ENCODE data around the gene TFF1. TPM values are rescaled to one million over a fixed set of nuclear protein-coding genes. Genes with fewer than 3 reads are reported as not detected.

The TFF1 gene
- total RNA-seq, 1 donor from 2014 or later: not detected

DNA sequence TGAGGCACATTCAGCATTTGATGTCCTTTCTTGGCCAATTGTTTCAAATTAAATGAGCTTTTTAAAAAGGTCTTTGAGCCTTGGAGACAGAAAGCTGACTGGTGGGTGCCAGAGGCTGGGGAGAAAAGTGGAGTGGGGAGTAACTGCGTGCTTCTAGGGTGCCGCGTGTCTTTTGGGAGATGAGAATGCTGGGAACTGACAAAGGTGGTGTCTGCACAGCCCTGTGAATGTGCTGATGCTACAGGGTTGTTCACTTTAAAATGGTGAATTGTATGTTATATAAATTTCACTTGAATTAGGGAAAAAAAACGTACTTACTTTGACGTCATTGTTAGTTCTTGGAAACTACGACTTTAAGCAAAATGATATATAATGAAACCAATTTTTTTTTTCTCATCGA lies 8.1 kb upstream of the TFF1 start:
- Mint-ChIP-seq H3K4me3 (ENCODE audit: unreplicated experiment) (no peak overlapping the region), H3K4me1 (ENCODE audit: low read depth, unreplicated experiment) (peaks cover 3% of the 10 kb centered on the region), H3K27me3 (ENCODE audit: unreplicated experiment) (peaks cover 6% of the 10 kb centered on the region), H3K36me3 (ENCODE audit: unreplicated experiment) (peaks cover 3% of the 10 kb centered on the region), H3K27ac (ENCODE audit: unreplicated experiment) (no peak overlapping the region), H3K9me3 (ENCODE audit: unreplicated experiment) (peaks cover 3% of the 10 kb centered on the region)
- DNase-seq: no peak
- TF ChIP-seq, protein P1, sequence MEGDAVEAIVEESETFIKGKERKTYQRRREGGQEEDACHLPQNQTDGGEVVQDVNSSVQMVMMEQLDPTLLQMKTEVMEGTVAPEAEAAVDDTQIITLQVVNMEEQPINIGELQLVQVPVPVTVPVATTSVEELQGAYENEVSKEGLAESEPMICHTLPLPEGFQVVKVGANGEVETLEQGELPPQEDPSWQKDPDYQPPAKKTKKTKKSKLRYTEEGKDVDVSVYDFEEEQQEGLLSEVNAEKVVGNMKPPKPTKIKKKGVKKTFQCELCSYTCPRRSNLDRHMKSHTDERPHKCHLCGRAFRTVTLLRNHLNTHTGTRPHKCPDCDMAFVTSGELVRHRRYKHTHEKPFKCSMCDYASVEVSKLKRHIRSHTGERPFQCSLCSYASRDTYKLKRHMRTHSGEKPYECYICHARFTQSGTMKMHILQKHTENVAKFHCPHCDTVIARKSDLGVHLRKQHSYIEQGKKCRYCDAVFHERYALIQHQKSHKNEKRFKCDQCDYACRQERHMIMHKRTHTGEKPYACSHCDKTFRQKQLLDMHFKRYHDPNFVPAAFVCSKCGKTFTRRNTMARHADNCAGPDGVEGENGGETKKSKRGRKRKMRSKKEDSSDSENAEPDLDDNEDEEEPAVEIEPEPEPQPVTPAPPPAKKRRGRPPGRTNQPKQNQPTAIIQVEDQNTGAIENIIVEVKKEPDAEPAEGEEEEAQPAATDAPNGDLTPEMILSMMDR (IDR thresholded peaks at IDR 0.05; ENCODE audit: partially characterized antibody, unreplicated experiment): no peak

DNA sequence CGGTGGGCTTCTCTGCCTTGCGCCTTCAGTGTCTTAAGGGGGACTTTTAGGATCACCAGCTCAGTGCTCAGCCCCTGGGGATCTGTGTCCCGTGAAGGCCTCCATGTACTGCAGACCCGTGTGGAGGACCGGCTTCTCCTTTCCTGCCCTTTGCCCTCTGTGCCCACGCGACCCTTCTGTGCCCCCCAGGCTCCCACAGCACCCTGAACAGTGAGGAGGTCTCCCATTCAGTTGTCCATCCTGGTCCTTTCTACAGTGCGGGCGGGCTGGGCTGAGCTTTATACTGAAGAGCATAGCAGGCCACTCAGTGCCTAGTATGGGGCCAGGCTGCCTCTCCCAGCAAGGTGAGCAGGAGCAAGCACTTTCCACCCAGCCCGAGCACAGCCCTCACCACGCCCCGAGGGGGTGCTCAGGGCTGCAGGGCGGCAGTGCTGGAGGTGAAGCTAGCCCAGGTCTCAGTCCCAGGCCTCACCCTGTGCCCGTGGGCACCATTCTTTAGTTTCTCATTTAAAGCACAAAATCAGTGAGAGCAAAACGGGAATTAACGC lies 7.6 kb upstream of the TFF1 start:
- TF ChIP-seq, protein P1 (IDR thresholded peaks at IDR 0.05; ENCODE audit: partially characterized antibody, unreplicated experiment): no peak
- peak; percentile 10 for DNase-seq
- H3K9me3 Mint-ChIP-seq (ENCODE audit: unreplicated experiment): peaks cover 3% of the 10 kb centered on the region
- no peak overlapping the region for H3K27ac Mint-ChIP-seq (ENCODE audit: unreplicated experiment)
- no peak overlapping the region for H3K4me3 Mint-ChIP-seq (ENCODE audit: unreplicated experiment)
- peaks cover 3% of the 10 kb centered on the region for H3K36me3 Mint-ChIP-seq (ENCODE audit: unreplicated experiment)
- H3K4me1 Mint-ChIP-seq (ENCODE audit: low read depth, unreplicated experiment): peaks cover 3% of the 10 kb centered on the region
- H3K27me3 Mint-ChIP-seq (ENCODE audit: unreplicated experiment): peaks cover 6% of the 10 kb centered on the region

GRCh38 chr21:42373196-42373907 lies 7.0 kb upstream of the TFF1 start:
- DNase-seq: peak; percentile 6
- Mint-ChIP-seq H3K27me3 (ENCODE audit: unreplicated experiment) (peaks cover 6% of the 10 kb centered on the region), H3K4me3 (ENCODE audit: unreplicated experiment) (no peak overlapping the region), H3K4me1 (ENCODE audit: low read depth, unreplicated experiment) (peaks cover 3% of the 10 kb centered on the region), H3K9me3 (ENCODE audit: unreplicated experiment) (peaks cover 2% of the 10 kb centered on the region), H3K36me3 (ENCODE audit: unreplicated experiment) (peaks cover 3% of the 10 kb centered on the region), H3K27ac (ENCODE audit: unreplicated experiment) (no peak overlapping the region)
- TF ChIP-seq, protein P1 (IDR thresholded peaks at IDR 0.05; ENCODE audit: partially characterized antibody, unreplicated experiment): no peak

GRCh38 chr21:42370894-42371654 lies 4.7 kb upstream of the TFF1 start:
- H3K4me1 Mint-ChIP-seq (ENCODE audit: low read depth, unreplicated experiment): peaks cover 5% of the 10 kb centered on the region
- no peak overlapping the region for H3K4me3 Mint-ChIP-seq (ENCODE audit: unreplicated experiment)
- peak; percentile 4 for DNase-seq
- H3K36me3 Mint-ChIP-seq (ENCODE audit: unreplicated experiment): no peaks in the 10 kb centered on the region
- H3K9me3 Mint-ChIP-seq (ENCODE audit: unreplicated experiment): peaks cover 4% of the 10 kb centered on the region
- TF ChIP-seq, protein P1 (IDR thresholded peaks at IDR 0.05; ENCODE audit: partially characterized antibody, unreplicated experiment): no peak
- H3K27ac Mint-ChIP-seq (ENCODE audit: unreplicated experiment): no peak overlapping the region
- H3K27me3 Mint-ChIP-seq (ENCODE audit: unreplicated experiment): peaks cover 3% of the 10 kb centered on the region
